Bronchial epithelial cell (primary cell): ENCODE results near the gene DENND2A. TPM values are rescaled to one million over a fixed set of nuclear protein-coding genes. Genes with fewer than 3 reads are reported as not detected.

Experiments
- DNase-seq: peaks from one replicate; pipeline ENCODE4 v3.0.0-alpha.2; 2010; ENCODE audit warnings: low read depth
- FAIRE-seq: peaks from 2 replicates; lab custom pipeline; 2011; peaks lifted over from hg19 to GRCh38; lab: Jason Lieb, UNC
- H3K27me3 ChIP-seq: 2 replicates; pipeline ENCODE4 v1.5.1; 2011; ENCODE audit warnings: low read length; ENCODE audit not compliant: control insufficient read depth, insufficient read depth
- H3K36me3 ChIP-seq: 2 replicates; pipeline ENCODE4 v1.5.1; 2011; ENCODE audit warnings: low read length; ENCODE audit not compliant: control insufficient read depth, insufficient read depth
- H3K4me3 ChIP-seq: 2 replicates; pipeline ENCODE4 v1.5.1; 2011; ENCODE audit warnings: mild to moderate bottlenecking, low read depth, low read length, control low read depth
- CTCF ChIP-seq: IDR thresholded peaks from 2 replicates; pipeline ENCODE4 v1.5.1; 2011; ENCODE audit warnings: mild to moderate bottlenecking, moderate library complexity, low read length, control low read depth, inconsistent platforms; ENCODE audit not compliant: insufficient read depth, severe bottlenecking
- total RNA-seq: library from RNA; depleted of rRNA; stranded (reverse); fragments of >200 nt; gene quantifications from 2 replicates; pipeline ENCODE4 v1.2.1, GENCODE V29; 2014

Gene DENND2A
- total RNA-seq, 1 donor from 2014 or later, result 0.26 TPM

- H3K4me3 ChIP-seq, result no peak overlapping the region
- no peaks in the 10 kb centered on the region for H3K36me3 ChIP-seq
- no peaks in the 10 kb centered on the region for H3K27me3 ChIP-seq
- TF ChIP-seq CTCF, result no peak
- DNase-seq (peak; percentile 46), FAIRE-seq (no peak)
Measured at GRCh38 chr7:140659856-140660255, 19.2 kb upstream of the DENND2A start.

GRCh38 chr7:140657891-140658290 lies 17.3 kb upstream of the DENND2A start:
- TF ChIP-seq CTCF, result no peak
- no peak overlapping the region for H3K4me3 ChIP-seq
- no peaks in the 10 kb centered on the region for H3K27me3 ChIP-seq
- H3K36me3 ChIP-seq, result no peaks in the 10 kb centered on the region
- FAIRE-seq (no peak), DNase-seq (no peak)

GRCh38 chr7:140656548-140657515 lies 16.2 kb upstream of the DENND2A start:
- no peak for FAIRE-seq
- no peaks in the 10 kb centered on the region for H3K36me3 ChIP-seq
- TF ChIP-seq CTCF, result no peak
- DNase-seq, result peak; percentile 85
- no peaks in the 10 kb centered on the region for H3K27me3 ChIP-seq
- H3K4me3 ChIP-seq, result no peak overlapping the region

- Histone ChIP-seq H3K27me3 (no peaks in the 10 kb centered on the region), H3K36me3 (no peaks in the 10 kb centered on the region), H3K4me3 (no peak overlapping the region)
- FAIRE-seq (no peak), DNase-seq (no peak)
- TF ChIP-seq CTCF, result no peak
Measured at GRCh38 chr7:140655511-140656408, 15.1 kb upstream of the DENND2A start.

GRCh38 chr7:140654661-140655060 lies 14.0 kb upstream of the DENND2A start:
- TF ChIP-seq CTCF, result no peak
- Histone ChIP-seq H3K4me3 (no peak overlapping the region), H3K27me3 (no peaks in the 10 kb centered on the region), H3K36me3 (no peaks in the 10 kb centered on the region)
- DNase-seq (no peak), FAIRE-seq (no peak)
